GM23248 (cell line): ENCODE measurements around the gene DPY19L3. TPM values are rescaled to one million over a fixed set of nuclear protein-coding genes. Genes with fewer than 3 reads are reported as not detected.

ENCODE experiments used
- DNase-seq: peaks from one replicate; pipeline ENCODE4 v3.0.0-alpha.2; 2015
- H2AFZ ChIP-seq: fragments of 200-600 bp; sonication (generic); 2 replicates; pipeline ENCODE4 v1.6.1; 2016; ENCODE audit warnings: antibody characterized with exemption
- H3F3A ChIP-seq: fragments of 200-600 bp; sonication (generic); 2 replicates; pipeline ENCODE4 v1.6.1; 2016; ENCODE audit warnings: mild to moderate bottlenecking, antibody characterized with exemption, mixed run types; ENCODE audit not compliant: insufficient read depth
- H3K27ac ChIP-seq: fragments of 200-600 bp; sonication (generic); 2 replicates; pipeline ENCODE4 v1.5.1; 2016; ENCODE audit warnings: mild to moderate bottlenecking
- H3K27me3 ChIP-seq: fragments of 200-600 bp; sonication (generic); replicated peaks from 2 replicates; pipeline ENCODE4 v1.6.1; 2016; ENCODE audit warnings: mild to moderate bottlenecking; ENCODE audit not compliant: insufficient read depth
- H3K36me3 ChIP-seq: fragments of 200-600 bp; sonication (generic); 2 replicates; pipeline ENCODE4 v1.6.1; 2016; ENCODE audit warnings: low read depth, mild to moderate bottlenecking
- H3K4me1 ChIP-seq: fragments of 200-600 bp; sonication (generic); 2 replicates; pipeline ENCODE4 v1.6.1; 2016; ENCODE audit warnings: mild to moderate bottlenecking; ENCODE audit not compliant: insufficient read depth
- H3K4me2 ChIP-seq: fragments of 200-600 bp; sonication (generic); one replicate; pipeline ENCODE4 v1.6.1; 2016; ENCODE audit warnings: mild to moderate bottlenecking; ENCODE audit not compliant: unreplicated experiment
- H3K4me3 ChIP-seq: fragments of 200-600 bp; sonication (generic); 2 replicates; pipeline ENCODE4 v1.5.1; 2016; ENCODE audit warnings: mild to moderate bottlenecking
- H3K79me2 ChIP-seq: fragments of 200-600 bp; sonication (generic); 2 replicates; pipeline ENCODE4 v1.6.1; 2016; ENCODE audit warnings: mild to moderate bottlenecking; ENCODE audit not compliant: insufficient read depth
- H3K9ac ChIP-seq: fragments of 200-600 bp; sonication (generic); 2 replicates; pipeline ENCODE4 v1.6.1; 2016; ENCODE audit warnings: mild to moderate bottlenecking
- H3K9me2 ChIP-seq: fragments of 200-600 bp; sonication (generic); 2 replicates; pipeline ENCODE4 v1.6.1; 2016; ENCODE audit warnings: mixed run types, mild to moderate bottlenecking, moderate library complexity; ENCODE audit not compliant: insufficient read depth
- H3K9me3 ChIP-seq: fragments of 200-600 bp; sonication (generic); one replicate; pipeline ENCODE4 v1.6.1; 2017; ENCODE audit warnings: low read depth
- H4K20me1 ChIP-seq: fragments of 200-600 bp; sonication (generic); 2 replicates; pipeline ENCODE4 v1.6.0; 2016; ENCODE audit not compliant: insufficient read depth
- EZH2 ChIP-seq: fragments of 200-600 bp; sonication (generic); IDR thresholded peaks from 2 replicates; pipeline ENCODE4 v1.6.1; 2018; ENCODE audit warnings: antibody characterized with exemption, mild to moderate bottlenecking; ENCODE audit not compliant: insufficient read depth, poor library complexity, severe bottlenecking
- EZH2phosphoT487 ChIP-seq: fragments of 200-600 bp; sonication (generic); IDR thresholded peaks from 2 replicates; pipeline ENCODE4 v1.6.1; 2018; ENCODE audit warnings: antibody characterized with exemption, moderate library complexity, mild to moderate bottlenecking, low read depth; ENCODE audit not compliant: insufficient read depth
- WGBS, 2 experiments: methylation state at CpG; one replicate each; pipeline ENCODE4 v1.1.6; 2015 to 2017; ENCODE audit warnings: low lambda C conversion rate in 2 of 2, low coverage in 1 of 2; ENCODE audit errors: missing lambda C conversion rate in 2 of 2; 5-methylcytosine and 5-hydroxymethylcytosine counted together
- in situ Hi-C: fragments of 300-500 bp; cut with MboI; formaldehyde crosslinking; loops from 2 replicates; pipeline ENCODE4 v1.15.0; 2020
- polyA plus RNA-seq: library from polyadenylated mRNA; unstranded; fragments of >200 nt; fragmentation: Nextera tagmentation; extraction: Ambion mirVana; gene quantifications from 2 replicates; pipeline ENCODE4 v1.2.1, GENCODE V29; 2016
- total RNA-seq: library from RNA; depleted of rRNA; stranded (reverse); fragments of >200 nt; shearing (Covaris generic); gene quantifications from 2 replicates; pipeline ENCODE4 v1.2.3, GENCODE V29; 2014

Gene DPY19L3
- total and polyA plus RNA-seq, 2 experiments from 2014 or later: 7.6 to 15.3 TPM

DNA sequence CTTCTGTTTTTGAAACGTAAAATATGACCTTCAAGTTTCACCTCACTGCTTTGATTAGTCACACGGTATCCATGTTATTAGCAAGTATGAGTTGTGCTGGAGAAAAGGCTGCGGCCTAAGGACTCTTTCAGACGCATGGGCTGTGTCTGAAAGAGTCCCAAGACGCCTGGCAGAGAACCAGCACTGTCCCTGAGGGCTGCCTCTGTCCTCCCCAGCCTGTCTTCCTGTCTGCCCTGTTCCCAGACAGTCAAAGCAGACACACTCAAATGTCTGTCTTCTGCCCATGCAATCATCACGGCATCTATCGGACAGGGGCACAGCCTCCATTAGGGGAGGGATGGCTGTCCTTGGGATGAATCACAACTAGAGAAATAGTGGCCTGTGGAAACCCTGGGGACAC is 65.5 kb downstream of the DPY19L3 start:
- 0 out of 2 replicates have a peak, but pooled peaks cover 4% of the 10 kb centered on the region for H3K36me3 ChIP-seq
- no peaks in the 10 kb centered on the region for H3K27me3 ChIP-seq
- H3K9ac ChIP-seq: no peak overlapping the region
- H3K27ac ChIP-seq: no peak overlapping the region
- H2AFZ ChIP-seq: no peak overlapping the region
- H3F3A ChIP-seq: no peaks in the 10 kb centered on the region
- no peaks in the 10 kb centered on the region for H3K9me2 ChIP-seq
- no peak for DNase-seq
- TF ChIP-seq EZH2phosphoT487: no peak
- no peak for TF ChIP-seq EZH2
- no peak overlapping the region for H3K4me3 ChIP-seq
- no peaks in the 10 kb centered on the region for H3K4me1 ChIP-seq
- no peaks in the 10 kb centered on the region for H3K79me2 ChIP-seq
- in situ Hi-C loops: no loop called here
- WGBS, 2 experiments: 77 to 85% methylated on average over 7 of the region's 7 CpGs
- H4K20me1 ChIP-seq: no peaks in the 10 kb centered on the region
- H3K4me2 ChIP-seq: no peak overlapping the region
- no peaks in the 10 kb centered on the region for H3K9me3 ChIP-seq

DNA sequence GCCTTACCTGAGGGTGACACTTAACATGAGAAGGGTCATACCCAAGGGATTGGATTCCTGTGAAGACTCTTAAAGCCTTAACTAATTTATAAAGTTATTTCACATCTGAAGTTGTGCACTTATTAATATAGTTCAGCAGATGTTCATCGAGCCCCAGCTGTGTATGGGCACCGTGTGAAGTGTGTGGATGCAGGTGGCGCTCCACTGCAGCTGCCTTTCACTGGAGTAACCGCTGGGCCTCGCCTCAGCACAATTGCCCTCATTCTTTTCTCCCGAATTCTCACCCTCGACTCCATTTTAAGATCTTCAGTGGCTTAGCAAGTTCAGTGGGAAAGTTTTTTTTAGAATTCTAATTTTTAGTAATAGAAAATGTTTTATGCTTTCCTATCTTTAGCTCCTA is 66.2 kb downstream of the DPY19L3 start:
- no peaks in the 10 kb centered on the region for H4K20me1 ChIP-seq

GRCh38 chr19:32475141-32476031 is 69.8 kb downstream of the DPY19L3 start:
- no peaks in the 10 kb centered on the region for H3K9me2 ChIP-seq
- 92 to 94% methylated on average over 11 of the region's 11 CpGs for WGBS, 2 experiments
- H3K9me3 ChIP-seq: no peaks in the 10 kb centered on the region
- H3K36me3 ChIP-seq: no peaks in the 10 kb centered on the region
- TF ChIP-seq EZH2phosphoT487: no peak
- TF ChIP-seq EZH2: no peak
- no peaks in the 10 kb centered on the region for H3F3A ChIP-seq
- no peak for DNase-seq
- in situ Hi-C loops: no loop called here
- H3K9ac ChIP-seq: no peak overlapping the region
- no peaks in the 10 kb centered on the region for H4K20me1 ChIP-seq
- no peaks in the 10 kb centered on the region for H3K79me2 ChIP-seq
- H3K27ac ChIP-seq: no peak overlapping the region
- H2AFZ ChIP-seq: no peak overlapping the region
- H3K4me1 ChIP-seq: no peaks in the 10 kb centered on the region
- no peak overlapping the region for H3K4me3 ChIP-seq
- H3K4me2 ChIP-seq: no peak overlapping the region
- H3K27me3 ChIP-seq: no peaks in the 10 kb centered on the region

More for the DNA sequence above, 66.2 kb downstream of the DPY19L3 start:
- no peak for DNase-seq
- Histone ChIP-seq H2AFZ (no peak overlapping the region), H3K9me2 (no peaks in the 10 kb centered on the region), H3K4me2 (no peak overlapping the region), H3K27ac (no peak overlapping the region), H3K4me3 (no peak overlapping the region), H3K9ac (no peak overlapping the region), H3K9me3 (no peaks in the 10 kb centered on the region), H3K27me3 (no peaks in the 10 kb centered on the region), H3K36me3 (0 out of 2 replicates have a peak, but pooled peaks cover 4% of the 10 kb centered on the region), H3F3A (no peaks in the 10 kb centered on the region), H3K4me1 (no peaks in the 10 kb centered on the region), H3K79me2 (no peaks in the 10 kb centered on the region)
- TF ChIP-seq EZH2: no peak
- no peak for TF ChIP-seq EZH2phosphoT487
- in situ Hi-C loops: no loop called here
- WGBS, 2 experiments: 94 to 95% methylated on average over 7 of the region's 7 CpGs

GRCh38 chr19:32476032-32476350 is 70.4 kb downstream of the DPY19L3 start:
- H4K20me1 ChIP-seq: no peaks in the 10 kb centered on the region
- no peak overlapping the region for H3K27ac ChIP-seq
- H3K9ac ChIP-seq: no peak overlapping the region
- no peaks in the 10 kb centered on the region for H3K27me3 ChIP-seq
- no peaks in the 10 kb centered on the region for H3K9me2 ChIP-seq
- no peak overlapping the region for H2AFZ ChIP-seq
- no peak overlapping the region for H3K4me2 ChIP-seq
- WGBS, 2 experiments: 87 to 94% methylated on average over 4 of the region's 4 CpGs
- H3K36me3 ChIP-seq: no peaks in the 10 kb centered on the region
- no peaks in the 10 kb centered on the region for H3F3A ChIP-seq
- DNase-seq: no peak
- H3K9me3 ChIP-seq: no peaks in the 10 kb centered on the region
- TF ChIP-seq EZH2phosphoT487 (no peak), EZH2 (no peak)
- no peak overlapping the region for H3K4me3 ChIP-seq
- in situ Hi-C loops: no loop called here
- H3K79me2 ChIP-seq: no peaks in the 10 kb centered on the region
- H3K4me1 ChIP-seq: no peaks in the 10 kb centered on the region
